Right atrium auricular region (tissue), 2 donors: ENCODE data around the gene PYURF. TPM values are rescaled to one million over a fixed set of nuclear protein-coding genes. Genes with fewer than 3 reads are reported as not detected.

Source experiments
- DNase-seq: peaks from one replicate; pipeline ENCODE4 v3.0.0-alpha.2; 2019; ENCODE audit warnings: low spot score
- H3K27ac ChIP-seq, 2 donors: fragments of 200-600 bp; sonication (generic); 1 replicate in 1 of 2; 2 replicates in 1 of 2; pipeline ENCODE4 v1.5.1; 2016 to 2019
- H3K27me3 ChIP-seq, 2 donors: fragments of 200-600 bp; sonication (generic); one replicate each; pipeline versions ENCODE4 v1.5.1 to v1.6.0; 2017 to 2019
- H3K36me3 ChIP-seq: fragments of 200-600 bp; sonication (generic); one replicate; pipeline ENCODE4 v1.5.1; 2016
- H3K4me1 ChIP-seq, 2 donors: fragments of 200-600 bp; sonication (generic); one replicate each; pipeline versions ENCODE4 v1.5.1 to v1.6.0; 2017 to 2019
- H3K4me3 ChIP-seq, 2 donors: fragments of 200-600 bp; sonication (generic); 1 replicate in 1 of 2; 2 replicates in 1 of 2; pipeline ENCODE4 v1.5.1; 2017 to 2019; ENCODE audit warnings: mild to moderate bottlenecking in 1 of 2, moderate library complexity in 1 of 2
- H3K9me3 ChIP-seq, 2 donors: fragments of 200-600 bp; sonication (generic); one replicate each; pipeline ENCODE4 v1.5.1; 2019
- CTCF ChIP-seq, 2 donors: fragments of 200-600 bp; sonication (generic); IDR thresholded peaks; one replicate each; pipeline ENCODE4 v1.5.1; 2019; ENCODE audit warnings: antibody characterized with exemption in 2 of 2
- total RNA-seq, 2 donors: library from RNA; depleted of rRNA; stranded (reverse); fragments of >200 nt; gene quantifications; one replicate each; pipeline ENCODE4 v1.1.0, GENCODE V29; 2016

PYURF gene
- total RNA-seq, 2 donors from 2014 or later: 51.8 to 66.4 TPM

DNA sequence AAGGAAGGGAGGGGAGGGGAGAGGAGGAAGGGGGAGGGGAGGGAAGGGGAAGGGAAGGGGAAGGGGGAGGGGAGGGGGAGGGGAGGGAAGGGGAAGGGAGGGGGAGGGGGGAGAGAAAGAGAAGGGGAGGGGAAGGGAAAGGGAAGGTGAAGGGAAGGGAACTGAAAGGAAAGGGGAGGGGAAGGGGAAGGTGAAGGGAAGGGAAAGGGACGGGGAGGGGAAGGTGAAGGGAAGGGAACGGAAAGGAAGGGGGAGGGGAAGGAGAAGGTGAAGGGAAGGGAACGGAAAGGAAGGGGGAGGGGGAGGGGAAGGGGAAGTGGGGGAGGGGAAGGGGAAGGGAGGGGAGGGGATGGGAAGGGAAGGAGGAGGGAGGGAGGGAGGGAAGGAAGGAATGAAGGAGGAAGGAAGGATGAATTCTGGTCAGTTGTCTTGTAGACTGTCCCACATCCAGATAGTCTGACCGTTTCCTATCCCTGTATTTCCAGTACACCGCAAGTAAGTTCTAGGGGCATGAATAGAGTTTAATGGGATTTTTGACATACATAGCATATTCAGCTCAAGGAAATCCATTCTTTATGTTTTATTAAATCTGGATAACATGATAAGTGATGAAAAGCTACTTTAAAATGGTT, 46.2 kb downstream of the PYURF start:
- Histone ChIP-seq H3K9me3 (no peaks in the 10 kb centered on the region), H3K36me3 (no peaks in the 10 kb centered on the region), H3K27ac (no peak overlapping the region), H3K27me3 (no peaks in the 10 kb centered on the region), H3K4me3 (no peak overlapping the region), H3K4me1 (no peaks in the 10 kb centered on the region)
- DNase-seq: no peak
- no peak for TF ChIP-seq CTCF (IDR thresholded peaks at IDR 0.05)

Other genes with a start within 250 kb of the PYURF start
- gene PPM1K, start 239.2 kb downstream of the PYURF start, total RNA-seq: 100 to 1,000 TPM in 1 of 2 donors, 10 to 100 TPM in 1; 45.2 to 168 TPM
- 10 to 100 TPM in 1 of 2 donors, 1 to 10 TPM in 1; 4.0 to 12.4 TPM for gene HERC6, start 144.9 kb downstream of the PYURF start, total RNA-seq
- gene HERC5, start 66.7 kb downstream of the PYURF start, total RNA-seq: 1 to 10 TPM; 1.6 to 2.3 TPM
- 10 to 100 TPM; 27.4 to 36.2 TPM for gene HERC3, start 68.7 kb upstream of the PYURF start, total RNA-seq
- 1 to 10 TPM; 5.2 to 6.6 TPM for gene NAP1L5, start 174.1 kb upstream of the PYURF start, total RNA-seq